Measurements from ENCODE around the gene RUSF1.
"Not testable (repeated sequence)": the region's sequence is repeated elsewhere in the genome, so short reads cannot be mapped to it uniquely, and the experiment has no call there.

RUSF1 gene

DNA sequence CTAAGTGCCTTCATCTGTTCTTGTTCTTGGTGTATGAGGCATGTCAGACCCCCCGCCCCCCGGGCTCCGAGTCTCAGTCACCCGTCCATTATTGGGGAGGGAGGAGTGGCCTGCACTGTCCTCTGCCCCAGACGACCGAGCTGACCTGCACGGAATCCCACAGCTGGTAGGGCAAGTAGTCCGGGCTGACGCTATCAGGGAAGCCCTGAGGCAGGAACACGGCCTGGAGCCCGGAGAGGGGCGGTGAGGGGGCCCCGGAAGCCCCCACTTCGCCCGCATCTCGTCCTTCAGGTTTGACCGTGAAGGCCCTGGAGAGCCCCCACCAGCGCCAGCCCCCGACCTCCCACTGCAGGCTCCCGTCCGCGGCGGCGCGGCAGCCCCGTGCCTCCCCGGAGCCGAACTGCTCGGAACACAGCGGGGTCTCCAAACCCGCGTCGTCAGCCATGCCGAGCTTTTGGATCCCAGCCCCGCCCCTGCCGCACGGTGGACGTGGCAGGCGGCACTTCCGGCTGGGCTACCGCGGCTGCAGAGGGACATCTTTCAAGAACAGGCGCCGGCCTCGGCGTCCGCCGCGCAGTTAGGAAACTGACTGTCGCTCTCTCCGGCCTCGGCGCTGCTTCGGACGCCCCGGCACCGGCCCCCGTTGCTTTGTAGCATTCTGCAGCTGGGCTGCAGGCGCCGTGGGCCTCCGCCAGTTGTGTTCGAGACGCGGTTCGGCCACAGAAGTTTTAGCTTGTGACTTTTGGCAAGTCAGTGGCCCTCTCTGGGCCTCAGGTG is at the start of gene RUSF1:
Gene RUSF1 (minus strand): TSS at position 463 of the 777 bp plus-strand sequence. CDS start 18 bp downstream, at position 445.
- H3K4me3 ChIP-seq (ENCODE audit: low read length) = peak within 1 kb of the TSS; percentile 94
- peaks cover 3% of the 10 kb centered on the region for H3K36me3 ChIP-seq (ENCODE audit: control insufficient read depth, low read depth, low read length)
- H3K27ac ChIP-seq (ENCODE audit: low read length) = peak within 1 kb of the TSS; percentile 75
- no peaks in the 10 kb centered on the region for H3K27me3 ChIP-seq (ENCODE audit: control insufficient read depth, insufficient read depth, low read length)
- H3K9ac ChIP-seq (ENCODE audit: low read length) = peak within 1 kb of the TSS; percentile 81
- no peaks in the 10 kb centered on the region for H3K9me3 ChIP-seq (ENCODE audit: control insufficient read depth, low read depth, low read length)
- peaks cover 13% of the 10 kb centered on the region for H3K4me1 ChIP-seq (ENCODE audit: control insufficient read depth, low read depth, low read length)

DNA sequence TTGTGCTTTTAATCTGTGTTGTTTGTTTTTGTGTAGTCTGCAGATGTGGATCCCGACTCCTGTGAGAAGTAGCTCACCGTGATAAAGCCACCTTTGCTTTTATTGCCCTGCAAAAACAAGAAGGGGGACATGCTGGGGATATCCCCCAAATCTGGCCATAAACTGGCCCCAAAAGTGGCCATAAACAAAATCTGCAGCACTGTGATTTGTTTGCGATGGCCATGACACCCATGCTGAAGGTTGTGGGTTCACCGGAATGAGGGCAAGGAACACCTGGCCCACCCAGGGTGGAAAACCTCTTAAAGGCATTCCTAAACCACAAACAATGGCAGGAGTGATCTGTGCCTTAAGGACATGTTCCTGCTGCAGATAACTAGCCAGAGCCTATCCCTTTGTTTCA is 34.6 kb upstream of the RUSF1 start:
- Histone ChIP-seq H3K9ac (ENCODE audit: low read length) (no peak overlapping the region), H3K27me3 (ENCODE audit: control insufficient read depth, insufficient read depth, low read length) (no peaks in the 10 kb centered on the region), H3K27ac (ENCODE audit: low read length) (no peak overlapping the region), H3K4me3 (ENCODE audit: low read length) (no peak overlapping the region), H3K4me1 (ENCODE audit: control insufficient read depth, low read depth, low read length) (no peaks in the 10 kb centered on the region), H3K9me3 (ENCODE audit: control insufficient read depth, low read depth, low read length) (peaks cover 7% of the 10 kb centered on the region), H3K36me3 (ENCODE audit: control insufficient read depth, low read depth, low read length) (no peaks in the 10 kb centered on the region)

DNA sequence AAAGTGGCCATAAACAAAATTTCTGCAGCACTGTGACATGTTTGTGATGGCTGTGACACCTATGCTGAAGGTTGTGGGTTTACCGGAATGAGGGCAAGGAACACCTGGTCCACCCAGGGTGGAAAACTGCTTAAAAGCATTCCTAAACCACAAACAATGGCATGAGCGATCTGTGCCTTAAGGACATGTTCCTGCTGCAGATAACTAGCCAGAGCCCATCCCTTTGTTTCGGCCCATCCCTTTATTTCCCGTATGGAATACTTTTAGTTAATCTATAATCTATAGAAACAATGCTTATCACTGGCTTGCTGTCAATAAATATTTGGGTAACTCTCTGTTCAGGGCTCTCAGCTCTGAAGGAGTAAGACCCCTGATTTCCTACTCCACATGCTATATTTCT is 31.6 kb upstream of the RUSF1 start:
- not testable (repeated sequence) for H3K27me3 ChIP-seq (ENCODE audit: control insufficient read depth, insufficient read depth, low read length); H3K36me3 ChIP-seq (ENCODE audit: control insufficient read depth, low read depth, low read length); H3K4me1 ChIP-seq (ENCODE audit: control insufficient read depth, low read depth, low read length); H3K9me3 ChIP-seq (ENCODE audit: control insufficient read depth, low read depth, low read length); H3K27ac ChIP-seq (ENCODE audit: low read length); H3K9ac ChIP-seq (ENCODE audit: low read length); H3K4me3 ChIP-seq (ENCODE audit: low read length)

DNA sequence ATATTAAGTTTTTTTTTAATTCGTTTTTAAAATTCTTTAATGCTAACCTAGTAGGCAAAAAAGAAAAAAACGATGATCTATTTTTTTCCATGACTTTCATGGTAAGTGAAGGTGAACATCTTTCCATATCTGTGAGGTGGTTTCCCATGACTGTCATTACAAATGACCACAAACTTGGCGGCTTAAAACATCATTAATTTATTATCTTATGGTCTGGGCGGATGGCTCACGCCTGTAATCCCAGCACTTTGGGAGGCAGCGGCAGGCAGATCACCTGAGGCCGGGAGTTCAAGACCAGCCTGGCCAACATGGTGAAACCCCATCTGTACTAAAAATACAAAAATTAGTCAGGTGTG is 30.0 kb upstream of the RUSF1 start:
- H3K27me3 ChIP-seq (ENCODE audit: control insufficient read depth, insufficient read depth, low read length); H3K27ac ChIP-seq (ENCODE audit: low read length); H3K9me3 ChIP-seq (ENCODE audit: control insufficient read depth, low read depth, low read length): not testable (repeated sequence)

DNA sequence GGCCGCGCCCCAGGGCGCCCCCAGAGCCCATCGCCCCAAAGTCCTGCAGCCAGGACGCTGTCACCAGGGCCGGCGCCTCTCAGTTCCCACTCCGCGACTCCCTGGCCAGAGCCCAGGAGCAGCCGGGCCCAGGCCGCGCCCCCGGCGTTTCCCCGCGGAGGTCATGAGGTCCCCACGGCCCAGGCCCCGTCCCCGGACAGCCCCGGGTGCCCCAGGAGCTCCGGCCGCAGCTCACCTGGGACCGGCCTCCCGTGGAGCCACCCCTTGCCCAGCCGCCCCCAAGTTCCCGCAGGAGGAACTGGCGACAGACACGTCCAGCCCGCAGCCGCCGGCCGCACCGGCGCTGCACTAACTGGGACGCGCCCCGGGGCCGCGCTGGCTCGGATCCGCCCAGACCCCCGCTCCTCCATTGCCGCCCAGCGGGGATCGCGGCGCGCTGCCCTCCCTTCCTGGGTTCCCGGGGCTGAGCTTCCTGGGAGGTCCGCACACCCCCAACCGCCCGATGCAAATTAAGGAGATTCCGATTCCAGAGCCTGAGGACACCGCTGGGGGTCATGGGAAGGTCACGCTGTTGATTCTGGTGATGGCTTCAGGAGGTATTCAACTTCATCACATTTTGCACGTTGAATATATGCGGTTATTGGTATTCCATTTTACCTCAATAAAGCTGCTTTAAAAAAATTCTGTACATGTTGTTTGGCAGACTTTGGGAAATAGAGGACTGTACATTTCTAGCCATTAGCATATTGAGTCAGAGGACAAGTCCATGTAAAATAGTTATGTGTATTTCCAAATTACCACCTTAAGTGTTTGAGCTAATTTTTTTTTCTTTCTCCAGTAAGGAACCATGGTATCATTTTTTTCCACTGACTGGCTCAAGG is 29.4 kb upstream of the RUSF1 start:
- Histone ChIP-seq H3K36me3 (ENCODE audit: control insufficient read depth, low read depth, low read length) (no peaks in the 10 kb centered on the region), H3K4me1 (ENCODE audit: control insufficient read depth, low read depth, low read length) (no peaks in the 10 kb centered on the region), H3K27me3 (ENCODE audit: control insufficient read depth, insufficient read depth, low read length) (peaks cover 9% of the 10 kb centered on the region), H3K27ac (ENCODE audit: low read length) (no peak overlapping the region), H3K9ac (ENCODE audit: low read length) (no peak overlapping the region), H3K9me3 (ENCODE audit: control insufficient read depth, low read depth, low read length) (peaks cover 7% of the 10 kb centered on the region), H3K4me3 (ENCODE audit: low read length) (peak overlapping the region; percentile 51)

More for the DNA sequence above, 30.0 kb upstream of the RUSF1 start:
- not testable (repeated sequence) for H3K9ac ChIP-seq (ENCODE audit: low read length); H3K36me3 ChIP-seq (ENCODE audit: control insufficient read depth, low read depth, low read length); H3K4me1 ChIP-seq (ENCODE audit: control insufficient read depth, low read depth, low read length)
- peak overlapping the region; percentile 51 for H3K4me3 ChIP-seq (ENCODE audit: low read length)

DNA sequence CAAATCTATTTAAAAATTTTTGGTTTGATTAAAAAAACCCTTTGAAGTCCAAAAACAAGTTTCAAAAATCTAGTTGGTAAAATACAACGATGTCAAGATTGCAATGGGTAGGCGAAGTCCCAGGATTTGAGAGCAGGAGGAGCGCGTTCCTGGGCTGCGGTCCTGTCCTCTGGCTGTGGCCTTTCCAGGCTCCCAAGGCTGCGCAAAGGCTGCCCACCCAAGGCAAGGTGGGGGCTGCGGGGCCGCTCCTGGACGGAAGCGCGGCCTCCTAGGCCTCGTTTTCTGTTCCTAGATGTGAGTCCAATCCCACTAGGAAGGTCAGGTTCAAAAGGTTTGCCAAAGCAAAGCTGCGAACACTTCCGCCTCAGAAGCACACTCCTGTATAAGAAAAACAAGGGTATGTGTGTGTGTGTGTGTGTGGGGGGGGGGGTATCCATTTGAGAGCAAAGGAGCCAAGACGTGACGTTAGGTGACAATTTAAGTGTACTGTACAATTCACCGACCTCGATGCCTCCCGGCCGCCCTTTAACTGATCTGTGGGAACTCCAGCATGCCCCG is 28.7 kb upstream of the RUSF1 start:
- H3K4me3 ChIP-seq (ENCODE audit: low read length) = peak overlapping the region; percentile 51
- H3K27me3 ChIP-seq (ENCODE audit: control insufficient read depth, insufficient read depth, low read length) = peaks cover 9% of the 10 kb centered on the region
- no peak overlapping the region for H3K9ac ChIP-seq (ENCODE audit: low read length)

DNA sequence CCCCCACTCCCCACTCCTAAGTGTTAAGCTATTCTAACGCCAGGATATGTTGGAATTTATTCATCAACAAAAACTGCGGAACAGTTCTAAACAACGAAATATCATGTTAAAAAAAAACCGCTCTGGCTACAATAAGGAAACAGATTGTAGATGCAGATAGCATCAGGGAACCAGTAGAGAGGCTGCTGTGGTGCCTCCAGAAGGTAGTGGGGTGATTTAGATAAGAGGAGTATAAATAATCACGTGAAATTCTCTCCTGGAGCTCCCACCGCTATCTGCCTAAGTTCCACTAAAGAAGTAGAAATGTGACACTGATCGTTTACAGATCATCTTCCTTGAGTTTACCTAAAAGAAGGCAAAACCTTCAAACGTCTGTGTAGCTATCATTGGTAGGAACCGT is 27.5 kb upstream of the RUSF1 start:
- no peak overlapping the region for H3K4me3 ChIP-seq (ENCODE audit: low read length)
- H3K9ac ChIP-seq (ENCODE audit: low read length) = no peak overlapping the region

More for the DNA sequence above, 28.7 kb upstream of the RUSF1 start:
- Histone ChIP-seq H3K4me1 (ENCODE audit: control insufficient read depth, low read depth, low read length) (no peaks in the 10 kb centered on the region), H3K36me3 (ENCODE audit: control insufficient read depth, low read depth, low read length) (no peaks in the 10 kb centered on the region), H3K27ac (ENCODE audit: low read length) (no peak overlapping the region), H3K9me3 (ENCODE audit: control insufficient read depth, low read depth, low read length) (peaks cover 7% of the 10 kb centered on the region)

DNA sequence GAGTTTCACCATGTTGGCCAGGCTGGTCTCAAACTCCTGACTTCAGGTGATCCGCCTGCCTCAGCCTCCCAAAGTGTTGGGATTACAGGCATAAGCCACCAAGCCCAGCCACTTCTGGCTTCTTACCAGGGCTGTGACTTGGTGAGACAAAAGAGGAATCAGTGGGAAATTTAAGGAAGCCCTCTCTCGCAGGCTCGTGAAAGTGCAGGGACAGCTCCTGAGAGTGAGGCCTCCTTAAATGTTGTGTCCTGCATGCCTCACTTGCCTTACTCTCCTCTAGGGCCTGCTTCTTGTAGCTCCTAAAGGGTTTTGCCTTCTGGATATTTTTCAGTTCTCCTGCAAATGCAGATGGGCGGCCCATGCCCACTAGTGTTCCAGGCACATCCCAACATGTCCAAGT is 24.7 kb upstream of the RUSF1 start:
- peaks cover 43% of the 10 kb centered on the region for H3K27me3 ChIP-seq (ENCODE audit: control insufficient read depth, insufficient read depth, low read length)
- H3K9me3 ChIP-seq (ENCODE audit: control insufficient read depth, low read depth, low read length) = no peaks in the 10 kb centered on the region

More for the DNA sequence above, 27.5 kb upstream of the RUSF1 start:
- Histone ChIP-seq H3K4me1 (ENCODE audit: control insufficient read depth, low read depth, low read length) (no peaks in the 10 kb centered on the region), H3K9me3 (ENCODE audit: control insufficient read depth, low read depth, low read length) (peaks cover 5% of the 10 kb centered on the region), H3K27ac (ENCODE audit: low read length) (no peak overlapping the region), H3K27me3 (ENCODE audit: control insufficient read depth, insufficient read depth, low read length) (peaks cover 16% of the 10 kb centered on the region), H3K36me3 (ENCODE audit: control insufficient read depth, low read depth, low read length) (no peaks in the 10 kb centered on the region)

DNA sequence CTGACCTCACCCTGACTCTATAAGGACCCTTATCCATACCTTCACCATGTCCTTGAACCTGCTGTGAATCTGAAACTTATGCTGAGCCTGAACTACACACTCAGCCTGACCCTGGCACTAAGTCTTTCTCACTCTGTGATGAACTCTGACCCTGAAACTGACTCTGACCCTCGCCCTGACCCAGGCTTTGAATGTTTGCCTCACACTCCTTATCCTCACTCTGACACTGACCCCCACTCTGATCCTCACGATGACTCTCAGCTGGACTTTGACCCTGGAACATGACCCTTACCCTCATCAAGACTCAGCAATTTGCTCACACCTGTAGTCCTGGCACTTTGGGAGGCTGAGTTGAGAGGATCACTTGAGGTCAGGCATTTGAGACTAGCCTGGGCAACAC is 23.9 kb upstream of the RUSF1 start:
- Histone ChIP-seq H3K36me3 (ENCODE audit: control insufficient read depth, low read depth, low read length) (no peaks in the 10 kb centered on the region), H3K9ac (ENCODE audit: low read length) (no peak overlapping the region), H3K4me3 (ENCODE audit: low read length) (no peak overlapping the region), H3K4me1 (ENCODE audit: control insufficient read depth, low read depth, low read length) (peaks cover 23% of the 10 kb centered on the region), H3K9me3 (ENCODE audit: control insufficient read depth, low read depth, low read length) (no peaks in the 10 kb centered on the region), H3K27ac (ENCODE audit: low read length) (no peak overlapping the region), H3K27me3 (ENCODE audit: control insufficient read depth, insufficient read depth, low read length) (peaks cover 45% of the 10 kb centered on the region)

More for the DNA sequence above, 24.7 kb upstream of the RUSF1 start:
- Histone ChIP-seq H3K4me1 (ENCODE audit: control insufficient read depth, low read depth, low read length) (peaks cover 15% of the 10 kb centered on the region), H3K36me3 (ENCODE audit: control insufficient read depth, low read depth, low read length) (no peaks in the 10 kb centered on the region), H3K9ac (ENCODE audit: low read length) (no peak overlapping the region), H3K27ac (ENCODE audit: low read length) (no peak overlapping the region), H3K4me3 (ENCODE audit: low read length) (no peak overlapping the region)

DNA sequence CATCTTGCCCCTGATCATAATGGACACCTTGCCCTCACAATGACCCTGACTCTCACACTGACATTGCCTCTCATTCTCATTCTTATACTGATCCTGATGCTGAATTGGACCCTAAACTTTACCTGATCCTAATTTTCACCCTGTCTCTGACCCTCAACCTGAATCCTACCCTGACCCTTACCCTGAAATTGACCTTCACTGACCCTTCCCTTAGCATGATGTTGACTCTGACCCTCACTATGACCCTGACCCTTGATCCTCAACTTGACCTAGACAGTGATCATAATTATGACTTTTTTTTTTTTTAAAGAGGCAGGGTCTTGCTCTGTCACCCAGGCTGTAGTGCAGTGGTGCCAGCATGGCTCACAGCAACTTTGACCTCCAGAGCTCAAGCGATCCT is 22.9 kb upstream of the RUSF1 start:
- H3K27ac ChIP-seq (ENCODE audit: low read length) = no peak overlapping the region
- no peak overlapping the region for H3K4me3 ChIP-seq (ENCODE audit: low read length)
- peaks cover 23% of the 10 kb centered on the region for H3K4me1 ChIP-seq (ENCODE audit: control insufficient read depth, low read depth, low read length)
- no peaks in the 10 kb centered on the region for H3K36me3 ChIP-seq (ENCODE audit: control insufficient read depth, low read depth, low read length)
- H3K9me3 ChIP-seq (ENCODE audit: control insufficient read depth, low read depth, low read length) = no peaks in the 10 kb centered on the region
- no peak overlapping the region for H3K9ac ChIP-seq (ENCODE audit: low read length)
- peaks cover 39% of the 10 kb centered on the region for H3K27me3 ChIP-seq (ENCODE audit: control insufficient read depth, insufficient read depth, low read length)

DNA sequence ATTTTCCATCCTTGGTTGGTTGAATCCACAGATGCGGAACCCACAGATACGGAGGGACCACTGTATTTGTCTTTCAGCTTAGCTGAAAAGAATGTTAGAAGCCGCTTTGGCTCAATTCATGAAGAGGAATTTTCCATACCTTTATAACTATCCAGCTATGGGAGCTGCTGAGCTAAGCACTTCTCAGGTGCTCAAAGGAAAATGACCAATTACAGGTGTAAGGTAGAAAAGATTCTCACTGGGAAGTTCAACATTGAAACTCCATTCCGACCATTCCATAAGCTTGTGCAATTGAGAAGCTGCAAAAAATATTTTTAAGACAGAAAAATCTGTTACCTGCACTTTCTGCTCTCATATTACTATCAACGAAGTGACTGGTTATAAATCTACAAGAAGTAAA is 22.2 kb upstream of the RUSF1 start:
- H3K27ac ChIP-seq (ENCODE audit: low read length) = no peak overlapping the region
- no peaks in the 10 kb centered on the region for H3K36me3 ChIP-seq (ENCODE audit: control insufficient read depth, low read depth, low read length)
- H3K9me3 ChIP-seq (ENCODE audit: control insufficient read depth, low read depth, low read length) = no peaks in the 10 kb centered on the region
- H3K4me3 ChIP-seq (ENCODE audit: low read length) = peak overlapping the region; percentile 53
- H3K4me1 ChIP-seq (ENCODE audit: control insufficient read depth, low read depth, low read length) = peaks cover 23% of the 10 kb centered on the region
- peaks cover 39% of the 10 kb centered on the region for H3K27me3 ChIP-seq (ENCODE audit: control insufficient read depth, insufficient read depth, low read length)
- H3K9ac ChIP-seq (ENCODE audit: low read length) = no peak overlapping the region
